HEK293 (cell line): ENCODE measurements around the gene CD96.

Source experiments
- KLF9 ChIP-seq: fragments of 450-650 bp; formaldehyde crosslinking; IDR thresholded peaks from 2 replicates; pipeline ENCODE4 v1.5.1; 2016; ENCODE audit warnings: missing biosample characterization, missing genetic modification characterization, low read depth
- ZFP37 ChIP-seq: fragments of 450-650 bp; formaldehyde crosslinking; IDR thresholded peaks from 2 replicates; pipeline ENCODE4 v1.5.1; 2016; ENCODE audit warnings: missing biosample characterization, missing genetic modification characterization
- ZNF114 ChIP-seq: fragments of 450-650 bp; formaldehyde crosslinking; IDR thresholded peaks from 2 replicates; pipeline ENCODE4 v1.5.0; 2017; ENCODE audit warnings: missing biosample characterization, missing genetic modification characterization
- ZNF23 ChIP-seq: fragments of 450-650 bp; formaldehyde crosslinking; IDR thresholded peaks from 2 replicates; pipeline ENCODE4 v1.5.1; 2016; ENCODE audit warnings: missing biosample characterization, missing genetic modification characterization, borderline replicate concordance
- ZNF639 ChIP-seq: fragments of 450-650 bp; formaldehyde crosslinking; IDR thresholded peaks from 2 replicates; pipeline ENCODE4 v1.5.1; 2016; ENCODE audit warnings: missing biosample characterization, missing genetic modification characterization
- ZNF704 ChIP-seq: fragments of 450-650 bp; formaldehyde crosslinking; IDR thresholded peaks from 2 replicates; pipeline ENCODE4 v1.5.1; 2016; ENCODE audit warnings: missing biosample characterization, missing genetic modification characterization
- ZNF76 ChIP-seq: fragments of 450-650 bp; formaldehyde crosslinking; IDR thresholded peaks from 2 replicates; pipeline ENCODE4; 2016; ENCODE audit warnings: low read depth, missing biosample characterization, missing genetic modification characterization, borderline replicate concordance
- ZNF791 ChIP-seq: fragments of 450-650 bp; formaldehyde crosslinking; IDR thresholded peaks from 2 replicates; pipeline ENCODE4 v1.5.1; 2016; ENCODE audit warnings: missing biosample characterization, missing genetic modification characterization
- ZNF843 ChIP-seq: fragments of 450-650 bp; formaldehyde crosslinking; IDR thresholded peaks from 2 replicates; pipeline ENCODE4 v1.5.1; 2016; ENCODE audit warnings: missing biosample characterization, missing genetic modification characterization
- TF ChIP-seq, protein P1 (sequence below): fragments of 450-650 bp; formaldehyde crosslinking; IDR thresholded peaks from 2 replicates; pipeline ENCODE4 v1.5.1; 2016; ENCODE audit warnings: missing biosample characterization, missing genetic modification characterization
- TF ChIP-seq, protein P2 (sequence below): fragments of 450-650 bp; IDR thresholded peaks from 2 replicates; pipeline ENCODE4 v1.5.1; 2018; ENCODE audit warnings: missing biosample characterization, missing genetic modification characterization
- TF ChIP-seq, protein P3 (sequence below): fragments of 450-650 bp; formaldehyde crosslinking; IDR thresholded peaks from 2 replicates; pipeline ENCODE4 v1.5.1; 2016; ENCODE audit warnings: missing biosample characterization, missing genetic modification characterization
- TF ChIP-seq, protein P4 (sequence below): fragments of 450-650 bp; formaldehyde crosslinking; IDR thresholded peaks from 2 replicates; pipeline ENCODE4 v1.5.1; 2016; ENCODE audit warnings: missing biosample characterization, missing genetic modification characterization, borderline replicate concordance
- TF ChIP-seq, protein P5 (sequence below): fragments of 450-650 bp; formaldehyde crosslinking; IDR thresholded peaks from 2 replicates; pipeline ENCODE4 v1.5.1; 2016; ENCODE audit warnings: missing biosample characterization, missing genetic modification characterization

CD96 gene

GRCh38 chr3:111605493-111605892, 63.5 kb downstream of the CD96 start (continued):
- TF ChIP-seq, protein P1, sequence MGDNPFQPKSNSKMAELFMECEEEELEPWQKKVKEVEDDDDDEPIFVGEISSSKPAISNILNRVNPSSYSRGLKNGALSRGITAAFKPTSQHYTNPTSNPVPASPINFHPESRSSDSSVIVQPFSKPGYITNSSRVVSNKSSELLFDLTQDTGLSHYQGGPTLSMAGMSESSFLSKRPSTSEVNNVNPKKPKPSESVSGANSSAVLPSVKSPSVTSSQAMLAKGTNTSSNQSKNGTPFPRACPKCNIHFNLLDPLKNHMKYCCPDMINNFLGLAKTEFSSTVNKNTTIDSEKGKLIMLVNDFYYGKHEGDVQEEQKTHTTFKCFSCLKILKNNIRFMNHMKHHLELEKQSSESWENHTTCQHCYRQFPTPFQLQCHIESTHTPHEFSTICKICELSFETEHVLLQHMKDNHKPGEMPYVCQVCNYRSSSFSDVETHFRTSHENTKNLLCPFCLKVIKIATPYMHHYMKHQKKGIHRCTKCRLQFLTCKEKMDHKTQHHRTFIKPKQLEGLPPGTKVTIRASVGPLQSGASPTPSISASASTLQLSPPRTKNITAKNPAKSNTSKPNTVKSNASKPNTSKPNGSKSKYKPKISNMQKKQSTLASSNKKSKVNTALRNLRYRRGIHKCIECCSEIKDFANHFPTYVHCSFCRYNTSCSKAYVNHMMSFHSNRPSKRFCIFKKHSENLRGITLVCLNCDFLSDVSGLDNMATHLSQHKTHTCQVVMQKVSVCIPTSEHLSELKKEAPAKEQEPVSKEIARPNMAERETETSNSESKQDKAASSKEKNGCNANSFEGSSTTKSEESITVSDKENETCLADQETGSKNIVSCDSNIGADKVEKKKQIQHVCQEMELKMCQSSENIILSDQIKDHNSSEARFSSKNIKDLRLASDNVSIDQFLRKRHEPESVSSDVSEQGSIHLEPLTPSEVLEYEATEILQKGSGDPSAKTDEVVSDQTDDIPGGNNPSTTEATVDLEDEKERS (tag by site-specific recombination) = no peak
- TF ChIP-seq ZNF639 (tag by site-specific recombination) (no peak), ZNF843 (no peak), ZNF76 (tag by site-specific recombination) (no peak), ZNF791 (tag by site-specific recombination) (no peak), KLF9 (no peak), ZNF23 (tag by site-specific recombination) (no peak), ZNF704 (tag by site-specific recombination) (no peak), ZNF114 (tag by site-specific recombination) (no peak), ZFP37 (tag by site-specific recombination) (no peak)
- TF ChIP-seq, protein P2, sequence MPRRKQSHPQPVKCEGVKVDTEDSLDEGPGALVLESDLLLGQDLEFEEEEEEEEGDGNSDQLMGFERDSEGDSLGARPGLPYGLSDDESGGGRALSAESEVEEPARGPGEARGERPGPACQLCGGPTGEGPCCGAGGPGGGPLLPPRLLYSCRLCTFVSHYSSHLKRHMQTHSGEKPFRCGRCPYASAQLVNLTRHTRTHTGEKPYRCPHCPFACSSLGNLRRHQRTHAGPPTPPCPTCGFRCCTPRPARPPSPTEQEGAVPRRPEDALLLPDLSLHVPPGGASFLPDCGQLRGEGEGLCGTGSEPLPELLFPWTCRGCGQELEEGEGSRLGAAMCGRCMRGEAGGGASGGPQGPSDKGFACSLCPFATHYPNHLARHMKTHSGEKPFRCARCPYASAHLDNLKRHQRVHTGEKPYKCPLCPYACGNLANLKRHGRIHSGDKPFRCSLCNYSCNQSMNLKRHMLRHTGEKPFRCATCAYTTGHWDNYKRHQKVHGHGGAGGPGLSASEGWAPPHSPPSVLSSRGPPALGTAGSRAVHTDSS (tag by site-specific recombination) = no peak
- TF ChIP-seq, protein P3, sequence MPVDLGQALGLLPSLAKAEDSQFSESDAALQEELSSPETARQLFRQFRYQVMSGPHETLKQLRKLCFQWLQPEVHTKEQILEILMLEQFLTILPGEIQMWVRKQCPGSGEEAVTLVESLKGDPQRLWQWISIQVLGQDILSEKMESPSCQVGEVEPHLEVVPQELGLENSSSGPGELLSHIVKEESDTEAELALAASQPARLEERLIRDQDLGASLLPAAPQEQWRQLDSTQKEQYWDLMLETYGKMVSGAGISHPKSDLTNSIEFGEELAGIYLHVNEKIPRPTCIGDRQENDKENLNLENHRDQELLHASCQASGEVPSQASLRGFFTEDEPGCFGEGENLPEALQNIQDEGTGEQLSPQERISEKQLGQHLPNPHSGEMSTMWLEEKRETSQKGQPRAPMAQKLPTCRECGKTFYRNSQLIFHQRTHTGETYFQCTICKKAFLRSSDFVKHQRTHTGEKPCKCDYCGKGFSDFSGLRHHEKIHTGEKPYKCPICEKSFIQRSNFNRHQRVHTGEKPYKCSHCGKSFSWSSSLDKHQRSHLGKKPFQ (tag by site-specific recombination) = no peak
- TF ChIP-seq, protein P4, sequence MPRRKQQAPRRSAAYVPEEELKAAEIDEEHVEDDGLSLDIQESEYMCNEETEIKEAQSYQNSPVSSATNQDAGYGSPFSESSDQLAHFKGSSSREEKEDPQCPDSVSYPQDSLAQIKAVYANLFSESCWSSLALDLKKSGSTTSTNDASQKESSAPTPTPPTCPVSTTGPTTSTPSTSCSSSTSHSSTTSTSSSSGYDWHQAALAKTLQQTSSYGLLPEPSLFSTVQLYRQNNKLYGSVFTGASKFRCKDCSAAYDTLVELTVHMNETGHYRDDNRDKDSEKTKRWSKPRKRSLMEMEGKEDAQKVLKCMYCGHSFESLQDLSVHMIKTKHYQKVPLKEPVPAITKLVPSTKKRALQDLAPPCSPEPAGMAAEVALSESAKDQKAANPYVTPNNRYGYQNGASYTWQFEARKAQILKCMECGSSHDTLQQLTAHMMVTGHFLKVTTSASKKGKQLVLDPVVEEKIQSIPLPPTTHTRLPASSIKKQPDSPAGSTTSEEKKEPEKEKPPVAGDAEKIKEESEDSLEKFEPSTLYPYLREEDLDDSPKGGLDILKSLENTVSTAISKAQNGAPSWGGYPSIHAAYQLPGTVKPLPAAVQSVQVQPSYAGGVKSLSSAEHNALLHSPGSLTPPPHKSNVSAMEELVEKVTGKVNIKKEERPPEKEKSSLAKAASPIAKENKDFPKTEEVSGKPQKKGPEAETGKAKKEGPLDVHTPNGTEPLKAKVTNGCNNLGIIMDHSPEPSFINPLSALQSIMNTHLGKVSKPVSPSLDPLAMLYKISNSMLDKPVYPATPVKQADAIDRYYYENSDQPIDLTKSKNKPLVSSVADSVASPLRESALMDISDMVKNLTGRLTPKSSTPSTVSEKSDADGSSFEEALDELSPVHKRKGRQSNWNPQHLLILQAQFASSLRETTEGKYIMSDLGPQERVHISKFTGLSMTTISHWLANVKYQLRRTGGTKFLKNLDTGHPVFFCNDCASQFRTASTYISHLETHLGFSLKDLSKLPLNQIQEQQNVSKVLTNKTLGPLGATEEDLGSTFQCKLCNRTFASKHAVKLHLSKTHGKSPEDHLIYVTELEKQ (tag by site-specific recombination) = no peak
- TF ChIP-seq, protein P5, sequence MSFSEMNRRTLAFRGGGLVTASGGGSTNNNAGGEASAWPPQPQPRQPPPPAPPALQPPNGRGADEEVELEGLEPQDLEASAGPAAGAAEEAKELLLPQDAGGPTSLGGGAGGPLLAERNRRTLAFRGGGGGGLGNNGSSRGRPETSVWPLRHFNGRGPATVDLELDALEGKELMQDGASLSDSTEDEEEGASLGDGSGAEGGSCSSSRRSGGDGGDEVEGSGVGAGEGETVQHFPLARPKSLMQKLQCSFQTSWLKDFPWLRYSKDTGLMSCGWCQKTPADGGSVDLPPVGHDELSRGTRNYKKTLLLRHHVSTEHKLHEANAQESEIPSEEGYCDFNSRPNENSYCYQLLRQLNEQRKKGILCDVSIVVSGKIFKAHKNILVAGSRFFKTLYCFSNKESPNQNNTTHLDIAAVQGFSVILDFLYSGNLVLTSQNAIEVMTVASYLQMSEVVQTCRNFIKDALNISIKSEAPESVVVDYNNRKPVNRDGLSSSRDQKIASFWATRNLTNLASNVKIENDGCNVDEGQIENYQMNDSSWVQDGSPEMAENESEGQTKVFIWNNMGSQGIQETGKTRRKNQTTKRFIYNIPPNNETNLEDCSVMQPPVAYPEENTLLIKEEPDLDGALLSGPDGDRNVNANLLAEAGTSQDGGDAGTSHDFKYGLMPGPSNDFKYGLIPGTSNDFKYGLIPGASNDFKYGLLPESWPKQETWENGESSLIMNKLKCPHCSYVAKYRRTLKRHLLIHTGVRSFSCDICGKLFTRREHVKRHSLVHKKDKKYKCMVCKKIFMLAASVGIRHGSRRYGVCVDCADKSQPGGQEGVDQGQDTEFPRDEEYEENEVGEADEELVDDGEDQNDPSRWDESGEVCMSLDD (tag by site-specific recombination) = no peak
